Activated T-cell treated with anti-CD3 and anti-CD28 coated beads for 24 hours (primary cell): ENCODE data around the gene EIF2B1.
A peak's percentile ranks its signal among the peaks of the same experiment; 100 is the strongest.

Experiments
- DNase-seq: peaks from one replicate; pipeline ENCODE4 v3.0.0-alpha.2; 2020; ENCODE audit warnings: low read depth

EIF2B1 gene

DNA sequence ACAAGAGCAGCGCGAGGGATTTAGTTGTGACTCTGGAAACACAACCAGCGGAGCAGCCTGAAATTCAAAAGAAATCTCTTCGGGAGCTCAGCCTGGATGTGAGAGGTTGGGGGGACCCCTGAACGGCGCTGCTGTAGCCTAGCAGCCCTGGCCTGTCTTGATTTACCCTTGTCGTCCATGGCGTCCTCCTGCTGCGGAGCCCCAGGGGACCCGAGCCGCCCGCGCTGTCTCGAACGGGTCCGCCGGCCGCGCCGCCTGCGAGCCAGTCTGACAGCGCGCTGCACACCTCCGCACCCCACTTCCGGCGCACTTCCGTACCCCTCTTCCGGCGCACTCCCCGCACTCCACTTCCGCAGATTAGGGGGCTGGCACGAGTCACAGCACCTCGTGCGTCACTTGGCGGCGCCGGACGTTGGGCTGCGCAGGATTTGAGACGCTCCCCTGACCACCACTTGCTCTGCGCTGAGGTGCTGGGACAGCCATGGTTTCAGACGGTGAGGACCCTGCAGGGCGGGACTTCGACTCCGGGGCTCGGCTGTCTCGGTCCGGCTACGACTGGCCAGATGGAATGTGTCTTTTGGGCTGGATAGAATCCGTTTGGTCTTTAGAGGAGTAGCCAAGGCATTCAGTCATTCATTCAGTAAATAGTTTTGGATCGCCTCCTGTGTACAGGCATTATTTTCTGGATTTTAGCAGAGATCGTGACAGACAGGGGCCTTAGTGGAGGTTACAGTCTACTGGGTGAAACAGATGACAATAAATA lies at the start of gene EIF2B1, which contains the start of gene GTF2H3:
TSS of gene EIF2B1 (minus strand) at position 308 of the 763 bp plus-strand sequence. CDS start at position 179, 129 bp downstream.
TSS of gene GTF2H3 (plus strand) at position 451 of the 763 bp plus-strand sequence. CDS start at position 482, 31 bp downstream.
- peak; percentile 98 for DNase-seq

DNA sequence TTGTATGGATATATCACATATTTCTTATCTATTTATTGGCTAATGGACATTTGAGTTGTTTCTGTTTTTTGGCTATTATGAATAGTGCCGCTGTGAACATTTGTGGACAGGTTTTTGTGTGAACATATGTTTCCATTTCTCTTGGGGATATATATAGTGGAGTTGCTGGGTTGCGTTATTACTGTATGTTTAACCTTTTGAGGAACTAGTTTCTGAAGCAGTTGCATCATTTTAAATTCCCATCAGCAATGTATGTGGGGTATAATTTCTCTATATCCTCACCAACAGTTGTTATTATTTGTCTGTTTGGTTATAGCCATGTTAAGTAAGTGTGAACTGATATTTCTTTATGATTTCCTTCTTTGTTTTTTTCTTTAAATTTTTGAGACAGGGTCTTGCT lies 48.1 kb upstream of the EIF2B1 start:
- no peak for DNase-seq

DNA sequence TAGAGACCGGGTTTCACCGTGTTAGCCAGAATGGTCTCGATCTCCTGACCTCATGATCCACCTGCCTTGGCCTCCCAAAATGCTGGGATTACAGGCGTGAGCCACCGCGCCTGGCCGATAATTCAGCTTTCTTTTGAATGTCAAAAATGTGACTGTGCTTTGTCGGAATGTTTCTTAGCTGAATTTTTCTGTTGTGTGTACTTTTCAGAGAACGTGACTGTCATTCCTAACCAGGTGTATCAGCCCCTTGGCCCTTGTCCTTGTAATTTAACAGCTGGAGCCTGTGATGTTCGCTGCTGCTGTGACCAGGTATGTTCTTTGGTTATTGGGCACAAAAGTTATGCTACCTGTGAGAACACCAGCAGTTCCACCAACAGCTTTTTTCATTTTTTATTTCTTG lies 45.5 kb upstream of the EIF2B1 start:
- no peak for DNase-seq

DNA sequence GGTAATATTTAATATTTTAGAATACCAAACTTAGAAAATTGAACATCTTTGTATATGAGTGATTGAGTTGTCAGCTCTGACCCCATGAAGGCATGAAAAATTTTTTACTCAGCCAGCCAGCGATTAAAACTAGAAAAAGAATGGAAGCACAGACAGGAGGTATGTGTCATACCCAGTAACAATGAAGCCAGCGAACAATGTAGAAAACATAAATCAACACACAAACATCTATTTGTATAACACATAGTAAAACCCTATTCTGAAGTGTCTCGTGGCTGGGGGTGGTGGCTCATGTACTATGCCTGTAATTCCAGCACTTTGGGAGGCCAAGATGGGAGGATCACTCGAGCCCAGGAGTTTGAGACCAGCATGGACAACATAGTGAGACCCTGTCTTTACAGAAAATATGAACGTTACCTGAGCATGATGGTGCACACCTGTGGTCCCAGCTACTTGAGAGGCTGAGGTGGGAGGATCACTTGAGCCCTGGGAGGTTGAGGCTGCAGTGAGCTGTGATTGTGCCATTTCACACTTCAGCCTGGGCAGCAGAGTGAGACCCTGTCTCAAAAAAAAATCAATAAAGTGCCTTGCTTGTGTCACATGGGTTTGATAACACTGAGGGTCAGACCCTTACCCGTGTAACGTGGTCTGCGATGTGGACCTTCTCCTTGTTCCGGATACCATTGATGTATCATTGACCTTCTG lies 43.3 kb upstream of the EIF2B1 start:
- DNase-seq, result no peak

DNA sequence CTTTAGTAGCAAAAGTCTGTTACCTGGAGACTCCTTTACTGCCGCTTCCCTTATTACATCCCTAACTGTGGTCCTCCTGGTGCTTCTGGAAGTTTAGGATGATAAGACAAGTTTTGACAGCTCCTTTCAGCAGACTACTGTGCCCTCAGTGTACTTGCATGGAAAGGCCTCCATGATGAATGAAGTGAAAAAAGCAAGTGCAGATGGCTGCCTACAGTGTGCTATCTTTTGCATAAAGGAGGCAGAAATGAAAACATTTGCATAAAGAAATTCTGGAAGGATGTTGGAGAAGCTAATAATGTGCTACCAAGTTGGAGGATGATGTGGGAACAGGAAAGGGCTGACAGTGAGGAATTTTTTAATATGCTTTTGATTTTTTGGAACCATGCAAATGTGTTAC lies 42.0 kb upstream of the EIF2B1 start:
- no peak for DNase-seq

DNA sequence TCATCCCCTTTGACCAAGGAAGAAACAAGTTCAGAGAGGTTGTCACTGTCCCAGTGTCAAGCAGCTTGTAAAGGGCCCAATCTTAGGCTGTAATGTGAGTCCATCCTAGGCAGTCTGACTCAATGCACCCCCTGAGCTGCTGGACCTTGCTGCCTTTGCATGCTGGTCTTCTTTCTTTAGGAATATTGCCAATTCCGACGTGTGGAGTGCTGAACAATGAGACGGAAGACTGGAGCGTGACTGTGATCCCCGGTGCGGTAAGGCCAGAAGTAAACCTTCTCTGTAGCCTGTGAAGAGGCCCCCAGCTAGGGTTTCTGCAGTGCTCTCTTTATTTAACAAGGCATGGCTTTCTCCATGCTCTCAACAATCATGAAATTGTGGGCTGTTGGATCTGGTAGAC lies 38.4 kb upstream of the EIF2B1 start:
- no peak for DNase-seq

DNA sequence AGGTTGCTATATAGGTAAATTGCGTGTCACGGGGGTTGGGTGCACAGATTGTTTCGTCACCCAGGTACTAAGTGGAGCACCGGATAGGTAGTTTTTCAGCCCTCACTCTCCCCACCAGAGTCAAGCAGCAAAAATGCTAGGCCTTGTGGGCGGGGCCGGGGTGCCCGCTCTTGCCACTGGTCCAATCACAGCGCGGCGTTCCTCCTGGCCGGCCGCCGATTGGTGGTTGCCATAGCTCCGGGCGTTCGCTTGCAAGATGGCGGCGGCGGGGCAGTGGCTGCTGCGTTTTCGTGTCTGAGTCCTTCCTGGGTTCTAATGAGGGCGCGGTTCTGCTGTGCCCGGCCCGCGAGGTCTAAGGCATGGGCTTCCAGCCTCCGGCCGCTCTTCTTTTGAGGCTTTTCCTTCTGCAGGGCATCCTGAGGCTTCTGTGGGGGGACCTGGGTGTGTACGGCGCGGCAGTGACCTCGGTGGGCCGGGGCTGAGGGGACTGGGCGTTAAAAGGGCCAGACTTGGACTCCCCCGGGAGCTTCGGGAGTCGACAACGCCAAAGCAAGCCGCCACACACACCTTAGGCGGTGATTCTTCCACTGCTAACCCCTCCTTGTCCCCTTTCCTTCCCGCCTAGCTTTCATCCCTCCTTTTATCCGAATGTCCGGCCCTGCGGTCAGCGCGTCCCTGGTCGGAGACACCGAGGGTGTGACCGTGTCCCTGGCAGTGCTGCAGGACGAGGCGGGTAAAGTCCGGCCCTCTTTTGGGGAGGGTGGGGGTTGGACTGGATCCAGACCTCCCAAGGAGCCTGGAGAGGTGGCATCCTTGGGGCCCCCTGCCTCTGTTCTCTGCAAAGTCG lies 37.6 kb upstream of the EIF2B1 start, which contains the start of gene TCTN2:
TSS of gene TCTN2 (plus strand) at position 232 of the 847 bp plus-strand sequence. CDS start at position 360, 128 bp downstream.
- DNase-seq, result peak; percentile 92

DNA sequence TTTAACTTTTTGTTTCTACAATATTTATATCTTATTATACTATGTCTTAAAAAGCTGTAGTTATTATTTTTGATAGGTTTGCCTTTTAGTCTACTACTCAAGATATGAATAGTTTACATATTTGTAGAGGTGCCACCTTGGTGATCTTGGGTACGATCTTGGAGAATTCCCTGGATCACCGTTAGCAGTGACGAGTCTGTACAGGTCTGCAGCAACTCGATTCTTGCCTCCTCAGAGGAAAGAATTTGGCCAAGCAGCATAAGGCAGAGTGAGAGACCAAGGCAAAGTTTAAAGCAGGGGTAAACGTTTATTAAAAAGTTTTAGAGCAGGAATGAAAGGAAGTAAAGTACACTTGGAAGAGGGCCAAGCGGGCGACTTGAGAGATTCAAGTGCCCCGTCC lies 34.3 kb upstream of the EIF2B1 start:
- no peak for DNase-seq

DNA sequence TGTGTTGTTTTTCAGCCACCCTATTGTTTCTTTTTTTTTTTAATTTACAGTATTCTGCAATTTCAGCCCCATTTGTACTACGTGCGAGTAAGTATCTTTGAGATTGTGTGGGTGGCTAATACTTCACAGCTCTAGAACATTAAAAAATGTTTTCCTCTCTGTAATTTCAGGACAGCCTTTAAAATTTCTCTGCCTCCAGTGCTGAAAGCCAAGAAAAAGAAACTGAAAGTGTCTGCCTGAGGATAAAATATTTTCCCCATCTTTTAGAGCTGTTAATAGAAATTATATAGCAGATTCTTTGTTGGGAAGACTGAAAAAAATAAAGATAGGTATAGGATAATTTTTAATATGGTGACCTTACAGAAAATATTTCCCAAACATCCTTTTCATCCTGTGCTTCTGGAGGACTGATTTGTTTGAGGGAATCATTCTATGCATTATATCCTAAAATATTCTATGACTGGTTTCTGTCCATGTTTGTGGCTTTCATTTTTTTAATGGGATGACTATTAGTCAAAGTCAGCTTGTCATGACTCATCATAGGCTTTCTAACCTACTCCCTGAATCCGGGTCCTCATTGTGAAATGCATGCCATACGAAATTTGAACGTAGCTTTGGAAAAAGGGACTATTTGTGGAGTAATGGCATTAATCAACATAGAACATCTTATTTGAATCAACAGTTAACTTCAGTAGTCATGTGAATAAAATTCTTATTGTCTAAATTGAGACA lies 26.7 kb upstream of the EIF2B1 start:
- no peak for DNase-seq

DNA sequence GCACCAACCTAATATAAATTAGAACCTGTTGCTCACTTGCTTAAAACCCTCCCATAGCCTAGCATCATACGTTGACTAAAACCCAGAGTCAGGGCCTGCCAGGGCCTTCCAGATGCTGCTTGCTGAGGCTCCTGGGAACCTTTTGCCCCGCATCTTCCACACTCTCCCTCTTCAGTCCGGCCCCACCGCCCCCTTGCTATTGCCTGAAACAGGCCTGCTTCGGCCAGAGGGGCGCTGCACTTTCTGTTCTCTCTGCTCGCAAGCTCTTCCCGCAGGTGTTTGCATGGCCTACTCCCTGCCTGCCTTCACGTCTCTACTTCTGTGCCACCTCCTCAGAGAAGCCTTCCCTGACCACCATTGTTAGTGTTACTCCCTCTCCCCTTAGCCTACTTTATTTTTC lies 23.7 kb upstream of the EIF2B1 start:
- no peak for DNase-seq

DNA sequence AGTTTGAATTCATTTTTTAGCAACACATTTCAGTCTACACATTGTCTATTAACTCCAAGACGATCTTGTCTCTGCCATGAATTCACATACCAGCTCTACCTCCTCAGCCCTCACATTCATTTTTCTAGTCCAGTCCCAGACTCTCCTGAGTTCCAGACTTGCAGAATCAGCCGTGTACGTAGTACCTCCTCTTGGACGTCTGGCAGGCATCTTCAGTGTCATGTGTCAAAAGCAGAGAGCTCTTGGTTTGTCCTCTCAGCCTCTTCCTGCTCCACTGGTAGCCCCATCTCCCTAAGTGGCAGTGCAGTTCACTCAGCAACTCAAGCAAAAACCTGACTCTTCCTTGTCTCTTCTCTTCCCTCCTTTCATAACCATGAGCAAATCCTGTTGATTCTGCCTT lies 22.9 kb upstream of the EIF2B1 start:
- no peak for DNase-seq

DNA sequence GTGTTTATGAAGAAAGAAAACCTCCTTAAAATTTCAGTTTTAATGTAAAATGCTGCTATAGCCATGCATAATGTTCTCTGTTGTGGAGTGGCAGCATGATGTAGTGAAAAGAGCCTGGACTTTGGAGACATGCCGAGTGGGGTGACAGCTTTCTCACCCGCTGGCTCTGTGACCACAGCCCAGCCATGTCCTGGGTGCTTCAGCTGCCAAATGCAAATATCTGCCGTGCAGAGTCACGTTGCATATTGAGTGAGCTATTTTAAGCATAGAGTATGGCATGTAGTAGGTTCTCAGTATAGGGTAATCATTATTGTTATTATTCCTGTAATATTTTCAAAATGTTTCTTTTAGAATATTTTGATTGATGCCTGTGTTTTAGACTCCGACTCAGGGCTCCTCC lies 21.9 kb upstream of the EIF2B1 start:
- DNase-seq, result no peak

DNA sequence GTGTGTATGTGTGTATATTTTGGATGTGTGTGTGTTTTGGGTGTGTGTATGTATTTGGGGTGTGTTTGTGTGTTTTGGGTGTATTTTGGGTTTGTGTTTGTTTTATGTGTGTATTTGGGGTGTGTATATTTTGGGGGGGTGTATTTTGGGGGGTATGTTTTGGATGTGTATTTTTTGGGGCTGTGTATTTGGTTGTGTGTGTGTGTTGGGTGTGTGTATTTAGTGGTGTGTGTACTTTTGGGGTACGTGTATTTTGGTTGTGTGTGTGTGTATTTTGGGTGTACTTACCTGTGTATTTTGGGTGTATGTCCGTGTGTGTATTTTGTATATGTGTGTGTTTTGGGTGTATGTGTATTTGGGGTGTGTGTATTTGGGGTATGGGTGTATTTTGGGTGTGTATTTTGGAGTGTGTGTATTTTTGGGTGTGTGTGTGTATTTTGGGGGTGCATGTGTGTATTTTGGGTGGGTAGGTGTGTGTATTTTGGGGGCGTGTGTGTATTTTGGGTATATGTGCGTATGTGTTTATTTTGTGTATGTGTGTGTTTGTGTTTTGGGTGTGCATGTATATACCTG lies 20.7 kb upstream of the EIF2B1 start:
- DNase-seq, result no peak

DNA sequence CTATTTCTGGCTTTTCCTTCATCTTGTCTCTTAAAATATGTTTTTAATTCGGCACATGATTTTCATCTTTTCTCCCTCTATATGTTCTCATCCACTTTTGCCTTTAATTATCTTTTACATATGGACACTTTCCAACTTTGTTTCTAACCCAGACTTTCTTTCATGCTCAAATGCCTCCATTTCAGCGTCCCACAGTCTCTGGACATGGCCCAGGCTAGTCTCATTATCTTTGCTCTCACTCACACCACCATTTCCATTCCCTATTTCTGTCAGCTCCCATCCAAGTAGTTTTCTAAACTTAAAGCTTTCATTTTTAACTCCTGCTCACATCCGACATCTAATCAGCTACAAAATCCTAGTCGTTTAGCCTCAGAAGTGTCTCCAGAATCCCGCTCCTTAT lies 14.9 kb upstream of the EIF2B1 start:
- no peak for DNase-seq

DNA sequence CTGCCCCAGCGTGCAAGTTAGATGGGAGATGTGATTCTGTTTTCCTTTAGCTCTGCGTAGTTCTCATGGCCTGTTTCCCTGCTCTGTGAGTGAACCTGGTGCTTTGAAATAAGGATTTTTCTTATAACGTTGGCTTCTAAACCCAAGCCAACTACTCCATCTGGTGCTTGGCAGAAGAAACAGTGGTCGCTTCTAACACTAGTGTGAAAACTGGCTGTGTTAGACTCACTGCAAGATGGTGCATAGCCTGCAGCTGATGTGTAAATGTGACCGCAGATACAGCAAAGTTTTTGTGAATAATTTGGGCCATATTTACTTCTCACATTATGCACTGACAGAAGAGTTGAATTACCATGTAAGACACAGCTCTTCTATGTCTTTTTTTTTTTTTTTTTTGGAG lies 12.4 kb upstream of the EIF2B1 start:
- DNase-seq, result no peak

DNA sequence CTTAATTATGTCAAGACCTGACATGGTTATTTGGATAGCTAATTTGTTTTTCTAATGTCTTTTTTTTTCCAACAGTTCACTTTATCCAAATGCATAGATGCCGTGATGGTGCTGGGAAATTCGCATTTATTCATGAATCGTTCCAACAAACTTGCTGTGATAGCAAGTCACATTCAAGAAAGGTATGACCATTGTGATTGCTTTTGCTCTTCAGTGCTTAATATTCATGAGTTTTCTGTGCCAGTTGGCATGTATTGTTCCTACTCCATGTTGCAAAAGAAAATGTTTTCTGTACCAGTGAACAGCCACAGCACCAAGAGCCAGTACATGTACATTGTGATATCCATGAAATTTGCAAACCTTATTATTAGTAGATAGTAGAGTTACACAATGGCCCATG lies 11.9 kb upstream of the EIF2B1 start:
- DNase-seq, result no peak

DNA sequence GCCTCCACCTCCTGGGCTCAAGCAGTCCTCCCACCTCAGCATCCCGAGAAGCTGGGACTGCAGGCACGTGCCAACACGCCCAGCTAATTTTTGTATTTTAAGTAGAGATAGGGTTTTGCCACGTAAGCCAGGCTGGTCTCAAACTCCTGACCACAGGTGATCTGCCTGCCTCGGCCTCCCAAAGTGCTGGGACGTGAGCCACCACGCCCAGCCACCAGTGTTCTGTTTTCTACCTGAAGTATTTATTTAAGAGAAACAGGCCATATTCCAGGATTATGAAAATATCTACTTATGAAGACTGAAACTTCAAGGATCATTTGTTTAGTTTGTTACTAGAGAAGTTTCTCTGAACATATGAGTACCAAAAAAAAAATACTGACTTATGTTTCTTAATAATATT lies 10.4 kb upstream of the EIF2B1 start:
- no peak for DNase-seq

DNA sequence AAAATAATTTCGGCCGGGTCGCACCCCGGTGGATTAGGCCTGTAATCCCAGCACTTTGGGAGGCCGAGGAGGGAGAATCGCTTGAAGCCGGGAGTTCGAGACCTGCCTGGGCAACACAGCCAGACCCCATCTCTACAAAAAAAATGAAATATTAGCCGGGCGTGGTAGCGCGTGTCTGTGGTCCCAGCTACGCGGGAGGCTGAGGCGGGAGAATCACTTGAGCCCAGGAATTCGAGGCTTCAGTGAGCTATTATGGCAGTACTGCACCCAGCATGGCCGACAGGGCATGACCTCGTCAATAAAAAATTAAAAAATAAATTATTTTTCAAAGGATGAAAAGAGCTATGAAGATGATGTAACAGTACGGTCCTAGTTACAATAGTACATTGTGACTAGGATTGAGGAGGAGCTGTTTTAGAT lies 666 bp upstream of the EIF2B1 start:
- no peak for DNase-seq

DNA sequence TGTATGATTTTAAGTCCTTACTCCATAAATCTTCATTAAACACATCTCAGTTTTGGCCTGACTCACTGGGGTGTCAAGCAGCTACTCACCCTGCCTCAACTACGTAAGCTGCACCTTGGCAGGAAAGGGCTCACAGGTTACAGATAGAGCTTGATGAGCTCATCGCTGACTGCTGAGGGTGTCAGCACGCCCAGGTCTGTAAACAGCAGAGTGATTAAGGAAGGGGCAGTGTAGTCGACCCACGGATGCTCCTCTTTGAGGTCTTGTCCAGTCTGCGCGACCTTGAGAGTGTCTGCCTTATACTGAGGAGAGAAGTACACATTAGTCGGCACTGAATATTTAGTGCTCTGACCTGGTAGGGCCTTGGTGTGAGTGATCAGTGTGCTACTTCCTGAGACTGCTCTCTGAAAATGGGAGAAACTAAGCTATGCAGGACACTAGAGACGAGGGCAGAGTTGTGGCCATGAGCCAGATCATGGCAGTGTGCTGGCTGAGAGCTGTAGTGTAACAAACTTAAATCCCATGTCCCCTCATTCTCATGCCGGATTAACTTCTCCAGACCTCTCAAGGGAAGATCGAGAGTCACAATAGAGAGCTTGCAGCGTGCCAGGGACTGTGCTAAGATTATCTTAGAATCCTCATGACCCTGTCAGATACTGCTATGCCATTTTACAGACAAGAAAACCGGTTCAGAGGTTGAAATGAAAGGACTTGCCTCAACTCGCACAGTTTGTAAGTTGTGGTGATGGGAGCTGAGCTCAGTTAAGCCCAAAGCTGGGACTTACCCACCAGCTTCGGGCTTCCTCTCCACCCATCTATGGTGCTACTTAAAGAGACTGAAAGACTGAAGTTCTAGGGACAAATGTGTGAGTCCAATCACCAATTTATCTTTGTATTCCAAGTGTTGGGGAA lies 11.6 kb downstream of the EIF2B1 start:
- DNase-seq, result no peak

DNA sequence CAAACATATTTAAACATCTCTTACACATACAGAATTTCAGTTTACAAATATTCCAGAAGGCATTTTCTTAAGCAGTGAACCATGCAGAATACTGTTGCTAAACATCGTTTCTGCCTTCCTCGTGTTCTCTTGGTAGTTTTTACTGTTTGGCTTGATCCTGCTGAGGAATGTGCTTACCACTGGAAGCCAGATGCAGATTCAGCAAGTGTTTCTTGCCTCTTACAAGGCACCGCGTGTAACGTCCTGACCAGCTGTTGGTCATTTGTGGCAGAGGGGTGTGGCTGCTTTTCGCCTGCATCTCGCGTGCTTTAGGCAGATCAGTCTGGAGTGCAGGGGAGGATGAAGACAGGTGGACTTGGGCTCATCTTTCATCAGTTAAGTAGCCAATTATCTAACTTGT lies 12.4 kb downstream of the EIF2B1 start:
- DNase-seq, result no peak
